ENCODE measurements around the gene ITIH5.

DNA sequence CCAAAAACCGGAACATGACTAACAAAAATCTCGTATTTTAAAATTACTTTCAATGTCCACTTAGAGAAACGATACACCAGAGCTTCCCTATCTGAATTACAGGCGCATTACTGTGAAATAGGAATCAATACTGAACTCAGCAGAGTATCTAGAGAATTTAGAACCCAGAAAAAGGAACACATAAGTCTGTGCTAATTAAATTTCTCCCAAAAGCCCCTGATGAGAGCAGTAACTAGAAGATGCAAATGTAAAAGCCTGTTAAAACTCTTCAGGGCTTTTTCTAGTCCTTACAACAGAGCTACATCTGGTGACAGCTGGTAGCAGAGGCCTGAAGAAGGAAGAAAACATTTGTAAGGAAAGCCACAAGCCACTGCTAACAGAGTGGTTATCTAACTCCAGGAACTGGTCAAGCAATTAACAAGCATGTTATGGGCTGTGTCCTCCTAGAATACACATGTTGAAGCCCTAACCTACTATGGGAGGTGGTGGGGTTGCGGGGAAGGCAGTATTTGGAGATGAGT, 24.2 kb downstream of the ITIH5 start:
- TF ChIP-seq, protein P1, sequence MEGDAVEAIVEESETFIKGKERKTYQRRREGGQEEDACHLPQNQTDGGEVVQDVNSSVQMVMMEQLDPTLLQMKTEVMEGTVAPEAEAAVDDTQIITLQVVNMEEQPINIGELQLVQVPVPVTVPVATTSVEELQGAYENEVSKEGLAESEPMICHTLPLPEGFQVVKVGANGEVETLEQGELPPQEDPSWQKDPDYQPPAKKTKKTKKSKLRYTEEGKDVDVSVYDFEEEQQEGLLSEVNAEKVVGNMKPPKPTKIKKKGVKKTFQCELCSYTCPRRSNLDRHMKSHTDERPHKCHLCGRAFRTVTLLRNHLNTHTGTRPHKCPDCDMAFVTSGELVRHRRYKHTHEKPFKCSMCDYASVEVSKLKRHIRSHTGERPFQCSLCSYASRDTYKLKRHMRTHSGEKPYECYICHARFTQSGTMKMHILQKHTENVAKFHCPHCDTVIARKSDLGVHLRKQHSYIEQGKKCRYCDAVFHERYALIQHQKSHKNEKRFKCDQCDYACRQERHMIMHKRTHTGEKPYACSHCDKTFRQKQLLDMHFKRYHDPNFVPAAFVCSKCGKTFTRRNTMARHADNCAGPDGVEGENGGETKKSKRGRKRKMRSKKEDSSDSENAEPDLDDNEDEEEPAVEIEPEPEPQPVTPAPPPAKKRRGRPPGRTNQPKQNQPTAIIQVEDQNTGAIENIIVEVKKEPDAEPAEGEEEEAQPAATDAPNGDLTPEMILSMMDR (IDR thresholded peaks at IDR 0.05; ENCODE audit: poor library complexity, severe bottlenecking): no peak
- TF ChIP-seq EP300 (conservative IDR thresholded peaks at IDR 0.05; ENCODE audit: poor library complexity, severe bottlenecking) (no peak), EZH2 (IDR thresholded peaks at IDR 0.05; ENCODE audit: borderline replicate concordance, insufficient read depth, low read length, poor library complexity, severe bottlenecking) (no peak), RAD21 (conservative IDR thresholded peaks at IDR 0.05) (no peak), POLR2AphosphoS5 (IDR thresholded peaks at IDR 0.05) (no peak)
